GM21528 (cell line): ENCODE results near the gene FAM229B.
"Not testable (repeated sequence)": the region's sequence is repeated elsewhere in the genome, so short reads cannot be mapped to it uniquely, and the experiment has no call there.

Experiments used
- ATAC-seq: cut with Tn5 transposase; IDR thresholded peaks from one replicate; pipeline ENCODE4 v1.9.1; 2021; ENCODE audit warnings: mild to moderate bottlenecking, moderate library complexity; ENCODE audit not compliant: unreplicated experiment, low FRiP score

FAM229B gene

GRCh38 chr6:112087136-112087911 lies at the start of gene FAM229B, which contains the start of gene TUBE1:
Gene FAM229B (plus strand): TSS chr6:112087591. CDS start chr6:112099284, 11,693 bp downstream.
Gene TUBE1 (minus strand): TSS chr6:112087482. CDS start chr6:112087434, 48 bp downstream.
- ATAC-seq: peak; percentile 98

GRCh38 chr6:112037783-112038216 lies 49.6 kb upstream of the FAM229B start:
- ATAC-seq: no peak

DNA sequence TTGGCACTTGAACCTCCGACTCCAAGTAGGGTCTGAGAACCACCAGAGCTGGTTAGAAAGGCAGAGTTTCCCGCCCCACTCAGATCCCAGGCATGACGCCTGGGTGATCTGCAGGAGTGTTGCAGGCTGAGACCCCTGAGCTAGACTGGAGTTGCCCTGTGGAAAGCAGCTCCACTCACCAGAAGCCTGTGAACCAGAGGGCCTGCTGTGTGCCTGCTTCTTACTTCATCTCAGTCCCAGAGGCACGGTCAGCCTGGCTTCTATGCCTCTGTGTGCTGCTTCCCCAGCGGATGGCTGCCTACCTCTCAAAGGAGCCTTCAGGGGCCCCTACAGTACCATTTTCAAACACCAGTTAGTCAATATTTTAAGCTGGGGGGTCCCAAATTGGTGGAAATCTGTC lies 49.1 kb upstream of the FAM229B start:
- no peak for ATAC-seq

- no peak for ATAC-seq
Measured at GRCh38 chr6:112038756-112039430, 48.5 kb upstream of the FAM229B start.

DNA sequence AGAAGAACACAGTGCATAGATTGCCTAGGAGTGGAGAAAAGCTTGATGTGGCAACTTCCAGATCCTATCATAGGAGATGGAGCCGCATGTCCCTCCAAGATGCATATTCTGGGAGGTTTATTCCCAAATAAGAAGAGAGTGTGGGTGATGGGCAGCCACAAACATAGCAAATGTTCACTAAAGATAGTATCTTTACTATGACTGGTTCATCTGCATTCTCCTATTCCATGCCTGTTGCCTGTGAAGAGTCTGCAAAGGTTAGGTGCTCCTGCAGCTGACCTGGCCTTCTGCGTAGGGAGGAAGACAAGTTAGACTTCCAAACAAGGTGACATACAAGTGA lies 48.0 kb upstream of the FAM229B start:
- ATAC-seq: no peak

DNA sequence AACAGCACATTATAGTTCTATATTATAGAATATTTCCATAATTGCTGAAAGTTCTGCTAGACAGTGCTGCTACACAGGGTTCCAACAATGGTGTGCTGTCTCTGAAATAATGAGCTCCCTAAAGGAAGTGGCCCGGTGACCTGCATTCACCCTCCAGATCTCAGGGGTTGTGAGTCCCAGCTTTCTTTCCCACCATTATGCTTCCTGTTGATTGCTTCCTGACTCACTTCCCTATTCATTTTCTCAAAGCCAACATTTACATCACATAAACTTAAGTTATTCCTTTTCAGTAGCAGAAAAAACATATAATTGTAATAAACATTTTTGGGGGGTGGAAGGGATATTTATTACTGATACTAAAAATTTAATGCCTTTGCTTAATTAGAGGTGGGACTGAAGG lies 46.4 kb upstream of the FAM229B start:
- no peak for ATAC-seq

- ATAC-seq: no peak
Measured at GRCh38 chr6:112041535-112041934, 45.9 kb upstream of the FAM229B start.

GRCh38 chr6:112043032-112044007 lies 44.1 kb upstream of the FAM229B start:
- ATAC-seq: peak; percentile 92

- ATAC-seq: no peak
Measured at GRCh38 chr6:112044196-112044595, 43.2 kb upstream of the FAM229B start.

DNA sequence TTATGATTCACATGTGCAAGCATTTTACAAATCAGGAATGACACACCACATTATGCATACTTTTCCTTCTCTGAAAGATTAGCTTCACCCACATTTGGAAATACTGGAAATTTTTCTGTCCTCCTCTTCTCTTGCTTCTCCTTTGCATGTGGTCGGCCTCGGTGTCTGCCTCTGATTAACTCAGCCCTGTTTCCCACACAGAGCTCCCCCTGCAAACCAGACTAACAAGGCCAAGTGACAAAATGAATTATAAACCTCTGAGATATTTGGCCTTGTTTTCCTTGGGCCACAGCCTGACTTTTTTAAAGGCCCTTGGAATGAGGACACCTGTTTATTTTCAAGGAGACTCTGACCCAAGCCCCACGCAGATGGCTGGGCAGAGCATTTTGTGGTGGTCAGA lies 42.5 kb upstream of the FAM229B start:
- ATAC-seq: no peak

- not testable (repeated sequence) for ATAC-seq
Measured at GRCh38 chr6:112047523-112047922, 39.9 kb upstream of the FAM229B start.

DNA sequence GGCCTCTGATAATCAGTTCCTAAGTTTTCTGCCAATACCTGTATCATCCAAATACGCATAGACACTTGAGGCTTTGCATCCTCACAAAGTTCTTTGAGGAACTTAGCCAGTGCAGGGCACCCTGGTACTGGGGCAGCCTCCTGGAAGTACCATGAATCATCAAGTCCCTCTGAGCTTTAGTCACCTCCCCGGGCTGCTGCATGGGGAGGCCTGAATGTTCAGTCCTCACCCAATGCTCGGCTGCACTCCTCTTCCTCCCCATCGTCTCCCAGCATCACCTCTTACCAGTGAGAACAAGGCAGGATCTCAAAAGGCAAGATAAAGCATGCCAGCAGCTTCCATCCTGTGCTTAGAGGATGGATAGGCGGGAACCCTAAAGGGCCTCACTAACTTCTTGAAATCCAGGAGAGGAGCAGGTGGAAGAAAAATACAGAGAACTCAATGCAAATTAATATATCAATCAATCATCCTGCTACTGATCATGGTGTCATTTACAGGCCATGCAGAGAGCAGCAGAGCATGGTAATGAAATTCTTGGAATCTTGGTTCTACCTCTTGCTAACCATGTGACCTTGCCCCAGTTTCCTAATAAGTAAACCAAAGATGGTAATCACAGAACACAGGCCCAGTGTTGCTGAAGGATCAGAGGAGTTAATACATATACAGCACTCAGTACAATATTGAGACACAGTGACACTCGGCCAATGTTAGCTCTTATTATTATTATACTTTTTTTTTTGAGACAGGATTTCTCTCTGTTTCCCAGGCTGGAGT lies 38.2 kb upstream of the FAM229B start:
- ATAC-seq: no peak

DNA sequence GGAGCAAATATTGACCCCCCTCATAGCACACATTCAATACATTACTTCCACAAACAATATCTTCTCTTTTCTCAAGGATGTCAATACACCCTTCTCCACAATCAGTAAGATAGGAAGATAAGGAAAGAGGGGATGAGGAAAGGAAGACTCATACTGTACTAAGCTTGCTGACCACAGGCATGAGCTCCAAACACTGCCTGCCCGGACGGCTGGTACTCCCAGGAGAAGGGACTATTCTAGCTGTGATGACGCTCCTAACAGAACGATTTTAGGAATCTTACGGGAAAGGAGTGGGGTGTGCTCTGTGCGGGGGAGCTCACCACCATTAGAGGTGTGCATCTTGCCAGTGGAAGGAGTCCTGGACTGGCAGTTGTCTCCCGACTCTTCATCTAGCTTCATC lies 37.4 kb upstream of the FAM229B start:
- no peak for ATAC-seq

- ATAC-seq: no peak
Measured at GRCh38 chr6:112050429-112050828, 37.0 kb upstream of the FAM229B start.

DNA sequence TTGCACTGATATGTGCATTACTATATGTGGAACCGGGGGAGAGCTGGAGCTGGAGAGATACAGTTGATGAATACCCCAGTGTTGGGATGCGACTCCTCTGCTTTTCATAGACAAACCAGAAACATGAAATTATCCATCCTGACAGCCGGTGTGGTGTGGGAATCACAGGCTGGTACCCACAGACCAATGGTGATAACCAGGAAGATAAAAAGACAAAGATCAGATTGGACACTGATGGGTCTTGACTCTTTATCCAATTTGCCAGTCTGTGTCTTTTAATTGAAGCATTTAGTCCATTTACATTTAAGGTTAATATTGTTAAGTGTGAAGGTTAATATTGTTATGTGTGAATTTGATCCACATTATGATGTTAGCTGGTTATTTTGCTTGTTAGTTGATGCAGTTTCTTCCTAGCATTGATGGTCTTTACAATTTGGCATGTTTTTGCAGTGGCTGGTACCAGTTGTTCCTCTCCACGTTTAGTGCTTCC lies 36.1 kb upstream of the FAM229B start:
- ATAC-seq: not testable (repeated sequence)

DNA sequence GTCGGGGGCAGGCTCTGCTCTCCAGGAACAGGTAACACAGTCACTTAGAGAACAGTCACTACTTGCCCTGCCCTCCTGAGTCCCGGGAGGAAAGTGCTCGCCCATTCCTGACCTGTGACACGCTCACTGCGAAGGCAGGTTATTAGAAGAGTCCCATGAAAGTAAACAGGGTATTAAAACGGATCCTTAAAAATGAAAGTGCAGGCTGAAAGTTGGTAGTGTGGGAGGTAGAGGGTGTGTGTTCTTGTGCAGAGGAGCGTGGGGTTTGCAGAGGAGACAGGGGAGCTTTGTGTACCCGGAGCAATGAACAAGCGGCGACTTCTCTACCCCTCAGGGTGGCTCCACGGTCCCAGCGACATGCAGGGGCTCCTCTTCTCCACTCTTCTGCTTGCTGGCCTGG lies 33.4 kb upstream of the FAM229B start, which contains the start of gene CCN6:
Gene CCN6, plus strand, starts transcription at position 104 of the 400 bp plus-strand sequence. Its CDS starts 254 bp downstream, at position 358.
- no peak for ATAC-seq

DNA sequence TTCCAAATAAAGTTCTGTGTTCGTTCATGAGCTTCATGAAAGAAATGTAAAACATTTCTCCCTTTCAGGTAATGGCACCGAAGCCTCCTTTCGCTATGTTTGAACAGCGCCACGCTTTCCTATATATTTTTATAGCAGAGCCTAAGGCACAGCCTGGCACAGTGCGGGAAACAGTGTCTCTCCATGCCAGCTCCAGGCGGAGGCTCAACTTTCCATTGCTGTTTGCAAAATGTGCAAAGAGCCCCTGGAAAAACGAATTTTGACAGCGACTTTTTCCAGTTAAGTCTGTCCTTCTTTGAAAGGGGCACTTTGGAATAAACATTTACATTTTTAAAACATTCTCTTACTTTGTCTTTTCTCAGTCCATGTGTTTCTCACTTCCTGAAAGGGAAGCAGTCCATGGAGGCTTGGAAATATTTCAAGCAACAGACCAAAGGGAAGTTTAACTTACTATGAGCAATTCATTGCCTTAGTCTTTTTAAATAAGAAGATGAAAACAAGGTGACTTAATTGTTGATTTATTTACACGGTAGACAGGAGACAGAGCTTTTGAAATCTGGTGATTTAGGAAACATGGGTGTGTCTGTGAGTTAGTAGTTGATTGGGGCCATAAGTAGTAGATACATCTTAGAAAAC lies 32.7 kb upstream of the FAM229B start:
- ATAC-seq: no peak

GRCh38 chr6:112058243-112059032 lies 29.0 kb upstream of the FAM229B start:
- no peak for ATAC-seq
